DOHH2 (cell line): ENCODE results near the gene CCDC38.

Experiments
- EZH2phosphoT487 ChIP-seq: fragments of 200-600 bp; sonication (generic); IDR thresholded peaks from 2 replicates; pipeline ENCODE4 v1.6.1; 2017; ENCODE audit warnings: borderline replicate concordance, mild to moderate bottlenecking, antibody characterized with exemption, low read length, moderate library complexity, mixed read lengths
- TF ChIP-seq, protein P1 (sequence below): fragments of 200-600 bp; sonication (generic); IDR thresholded peaks from one replicate; pipeline ENCODE4 v1.5.1; 2014; ENCODE audit warnings: antibody characterized with exemption, mild to moderate bottlenecking, low read depth, low read length; ENCODE audit not compliant: poor library complexity, severe bottlenecking

DNA sequence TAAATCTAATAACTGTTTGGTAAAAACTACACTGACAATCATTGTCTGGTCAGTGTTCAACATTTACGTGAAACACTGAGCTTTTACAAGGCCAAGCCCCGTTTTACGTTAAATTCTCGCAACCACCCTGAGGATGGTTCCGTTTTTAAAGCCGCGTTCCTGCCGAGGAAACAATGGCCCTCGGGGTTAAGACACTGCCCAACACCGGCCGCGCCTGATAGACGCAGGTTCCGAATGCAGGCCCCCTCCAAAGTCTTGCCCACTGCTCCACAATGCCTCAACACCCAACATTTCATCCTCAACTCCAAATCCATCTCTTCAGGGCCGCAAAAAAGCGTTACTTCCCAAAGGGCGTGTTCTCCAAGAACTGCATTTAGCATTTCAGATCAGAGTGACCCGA, 84.6 kb downstream of the CCDC38 start:
- TF ChIP-seq, protein P1, sequence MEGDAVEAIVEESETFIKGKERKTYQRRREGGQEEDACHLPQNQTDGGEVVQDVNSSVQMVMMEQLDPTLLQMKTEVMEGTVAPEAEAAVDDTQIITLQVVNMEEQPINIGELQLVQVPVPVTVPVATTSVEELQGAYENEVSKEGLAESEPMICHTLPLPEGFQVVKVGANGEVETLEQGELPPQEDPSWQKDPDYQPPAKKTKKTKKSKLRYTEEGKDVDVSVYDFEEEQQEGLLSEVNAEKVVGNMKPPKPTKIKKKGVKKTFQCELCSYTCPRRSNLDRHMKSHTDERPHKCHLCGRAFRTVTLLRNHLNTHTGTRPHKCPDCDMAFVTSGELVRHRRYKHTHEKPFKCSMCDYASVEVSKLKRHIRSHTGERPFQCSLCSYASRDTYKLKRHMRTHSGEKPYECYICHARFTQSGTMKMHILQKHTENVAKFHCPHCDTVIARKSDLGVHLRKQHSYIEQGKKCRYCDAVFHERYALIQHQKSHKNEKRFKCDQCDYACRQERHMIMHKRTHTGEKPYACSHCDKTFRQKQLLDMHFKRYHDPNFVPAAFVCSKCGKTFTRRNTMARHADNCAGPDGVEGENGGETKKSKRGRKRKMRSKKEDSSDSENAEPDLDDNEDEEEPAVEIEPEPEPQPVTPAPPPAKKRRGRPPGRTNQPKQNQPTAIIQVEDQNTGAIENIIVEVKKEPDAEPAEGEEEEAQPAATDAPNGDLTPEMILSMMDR: no peak
- TF ChIP-seq EZH2phosphoT487: no peak
